Mesenchymal stem cell (in vitro differentiated cells and primary cell): ENCODE data around the gene HPS1.

Source experiments
- DNase-seq: peaks from one replicate; pipeline ENCODE4 v3.0.0-alpha.2; 2013
- H2AFZ ChIP-seq: one replicate; pipeline ENCODE4 v1.6.1; 2013; ENCODE audit warnings: low read depth, mild to moderate bottlenecking, control low read depth, inconsistent platforms, low read length, moderate library complexity
- H2AK5ac ChIP-seq: 2 replicates; pipeline ENCODE4 v1.6.1; 2013; ENCODE audit warnings: low read length, moderate library complexity, mild to moderate bottlenecking, inconsistent platforms; ENCODE audit not compliant: severe bottlenecking
- H2BK120ac ChIP-seq: one replicate; pipeline ENCODE4 v1.6.1; 2013; ENCODE audit warnings: low read depth, mild to moderate bottlenecking, inconsistent platforms, low read length, moderate library complexity
- H2BK12ac ChIP-seq, 2 experiments: one replicate each; pipeline ENCODE4 v1.6.1; 2013; ENCODE audit warnings: inconsistent platforms in 2 of 2, low read length in 2 of 2, mild to moderate bottlenecking in 2 of 2, moderate library complexity in 2 of 2, control low read depth in 1 of 2
- H2BK15ac ChIP-seq: one replicate; pipeline ENCODE4 v1.6.1; 2013; ENCODE audit warnings: mild to moderate bottlenecking, low read depth, inconsistent platforms; ENCODE audit not compliant: poor library complexity, severe bottlenecking
- H2BK5ac ChIP-seq: 2 replicates; pipeline ENCODE4 v1.6.1; 2013; ENCODE audit warnings: low read depth, mild to moderate bottlenecking, low read length, control low read depth, inconsistent platforms; ENCODE audit not compliant: poor library complexity, severe bottlenecking
- H3K14ac ChIP-seq, 2 experiments: one replicate each; pipeline ENCODE4 v1.6.1; 2013; ENCODE audit warnings: inconsistent platforms in 2 of 2, low read length in 2 of 2, control low read depth in 1 of 2, mild to moderate bottlenecking in 1 of 2, moderate library complexity in 1 of 2
- H3K18ac ChIP-seq, 2 experiments: one replicate each; pipeline ENCODE4 v1.6.1; 2013; ENCODE audit warnings: inconsistent platforms in 2 of 2, low read length in 2 of 2, control low read depth in 1 of 2, low read depth in 1 of 2, mild to moderate bottlenecking in 1 of 2
- H3K23ac ChIP-seq, 2 experiments: one replicate each; pipeline ENCODE4 v1.6.1; 2013; ENCODE audit warnings: inconsistent platforms in 2 of 2, low read length in 2 of 2, mild to moderate bottlenecking in 2 of 2, moderate library complexity in 2 of 2, control low read depth in 1 of 2
- H3K27ac ChIP-seq: 2 replicates; pipeline ENCODE4 v1.5.1; 2013; ENCODE audit warnings: mild to moderate bottlenecking, moderate library complexity, low read length, control low read depth, inconsistent platforms; ENCODE audit not compliant: poor library complexity, severe bottlenecking
- H3K27me3 ChIP-seq, 2 experiments: 2 replicates each; pipeline versions ENCODE4 v1.6.1 to v1.7.0; 2013; ENCODE audit warnings: low read length in 2 of 2, mild to moderate bottlenecking in 2 of 2, moderate library complexity in 2 of 2, control low read depth in 1 of 2, inconsistent platforms in 1 of 2; ENCODE audit not compliant: control insufficient read depth in 1 of 2, insufficient read depth in 1 of 2
- H3K36me3 ChIP-seq, 2 experiments: 2 replicates each; pipeline versions ENCODE4 v1.6.1 to v1.7.0; 2013; ENCODE audit warnings: low read length in 2 of 2, control low read depth in 1 of 2, inconsistent platforms in 1 of 2, low read depth in 1 of 2, mild to moderate bottlenecking in 1 of 2; ENCODE audit not compliant: insufficient read depth in 2 of 2, control insufficient read depth in 1 of 2
- H3K4ac ChIP-seq, 2 experiments: one replicate each; pipeline ENCODE4 v1.6.1; 2013; ENCODE audit warnings: inconsistent platforms in 2 of 2, low read length in 2 of 2, mild to moderate bottlenecking in 2 of 2, moderate library complexity in 2 of 2, control low read depth in 1 of 2, low read depth in 1 of 2
- H3K4me1 ChIP-seq: 2 replicates; pipeline ENCODE4 v1.6.1; 2013; ENCODE audit warnings: low read depth, low read length, control low read depth; ENCODE audit not compliant: control insufficient read depth, insufficient read depth
- H3K4me2 ChIP-seq: 2 replicates; pipeline ENCODE4 v1.6.1; 2013; ENCODE audit warnings: low read length, mild to moderate bottlenecking, inconsistent platforms; ENCODE audit not compliant: poor library complexity, severe bottlenecking
- H3K4me3 ChIP-seq, 2 experiments: 2 replicates each; pipeline versions ENCODE4 v1.5.1 to v1.7.0; 2013; ENCODE audit warnings: low read length in 2 of 2, mild to moderate bottlenecking in 2 of 2, control low read depth in 1 of 2, low read depth in 1 of 2; ENCODE audit not compliant: insufficient read depth in 1 of 2
- H3K79me1 ChIP-seq: replicated peaks from 2 replicates; pipeline ENCODE4 v1.6.1; 2013; ENCODE audit warnings: mild to moderate bottlenecking, control low read depth, low read length, inconsistent platforms; ENCODE audit not compliant: poor library complexity, severe bottlenecking
- H3K9ac ChIP-seq: 2 replicates; pipeline ENCODE4 v1.7.0; 2013; ENCODE audit warnings: mild to moderate bottlenecking, low read length, moderate library complexity
- H3K9me3 ChIP-seq: 2 replicates; pipeline ENCODE4 v1.7.0; 2013; ENCODE audit warnings: mild to moderate bottlenecking, low read length; ENCODE audit not compliant: control insufficient read depth
- H4K8ac ChIP-seq: one replicate; pipeline ENCODE4 v1.6.1; 2013; ENCODE audit warnings: inconsistent platforms, mild to moderate bottlenecking, low read length, moderate library complexity
- H4K91ac ChIP-seq: one replicate; pipeline ENCODE4 v1.6.1; 2013; ENCODE audit warnings: mild to moderate bottlenecking, low read length, inconsistent platforms
- WGBS: methylation state at CpG from one replicate; pipeline ENCODE4 v1.1.7; 2013; ENCODE audit warnings: mixed read lengths; 5-methylcytosine and 5-hydroxymethylcytosine counted together

Gene HPS1

DNA sequence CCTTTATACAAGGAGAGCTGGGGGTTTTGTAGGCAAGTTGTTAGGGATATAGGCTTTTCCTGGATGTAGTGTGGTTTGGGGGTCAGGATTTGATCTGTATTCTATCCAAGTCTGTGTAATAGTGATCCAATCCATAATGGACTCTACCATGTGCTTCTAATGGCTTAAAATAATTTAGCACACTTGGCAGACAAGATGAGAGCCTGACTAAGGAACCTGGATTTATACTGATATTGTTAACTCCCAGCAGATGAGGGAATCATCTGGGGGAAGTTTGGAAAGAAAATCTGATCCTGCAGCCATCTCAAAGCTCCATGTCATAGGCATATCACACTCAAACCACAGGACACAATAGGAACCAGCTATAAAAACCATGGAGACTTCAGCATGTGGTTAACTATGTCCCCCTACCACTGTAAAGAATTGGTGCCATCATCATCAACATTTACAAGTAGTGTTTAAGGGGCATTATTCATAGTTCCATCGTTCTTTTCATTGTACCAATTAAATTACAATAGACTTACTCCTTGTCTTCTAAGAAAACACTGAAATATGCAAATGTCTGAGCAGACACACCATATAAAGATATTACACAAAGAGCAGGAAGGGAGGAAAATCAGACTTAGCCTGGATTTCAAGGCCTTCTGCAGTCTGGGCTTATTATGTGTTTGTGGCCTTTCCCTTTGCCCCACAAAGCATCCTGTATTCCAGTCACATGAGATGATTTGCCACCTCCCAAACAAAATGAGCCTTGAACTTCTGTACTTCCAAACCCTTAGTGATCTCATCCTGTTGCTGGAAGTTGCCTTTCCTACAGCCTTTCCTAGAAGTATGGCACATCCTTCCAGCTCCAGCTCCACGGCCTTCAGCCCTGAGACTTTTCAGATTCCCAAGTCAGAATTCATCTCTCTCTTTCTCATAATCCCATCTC lies 22.5 kb upstream of the HPS1 start:
- WGBS: 85% methylated on average over 2 of the region's 2 CpGs
- Histone ChIP-seq H2BK15ac (no peak overlapping the region), H4K91ac (no peak overlapping the region), H3K4me3 (no peak overlapping the region), H2AFZ (no peak overlapping the region), H3K36me3 (no peaks in the 10 kb centered on the region), H3K9ac (no peak overlapping the region), H3K9me3 (no peaks in the 10 kb centered on the region), H3K4me2 (no peak overlapping the region), H3K27me3 (peaks cover 0 to 17% of the 10 kb centered on the region in 2 experiments), H2AK5ac (no peak overlapping the region), H3K4ac (peak overlapping the region in 1 of 2 experiments; percentile 26), H3K23ac (no peak overlapping the region), H2BK120ac (no peak overlapping the region), H3K18ac (peak overlapping the region; percentile 55 to 72), H3K14ac (no peak overlapping the region), H2BK5ac (no peak overlapping the region), H3K4me1 (peaks cover 5% of the 10 kb centered on the region), H3K79me1 (no peaks in the 10 kb centered on the region), H3K27ac (no peak overlapping the region), H2BK12ac (peak overlapping the region in 1 of 2 experiments; percentile 90), H4K8ac (no peak overlapping the region)
- no peak for DNase-seq

DNA sequence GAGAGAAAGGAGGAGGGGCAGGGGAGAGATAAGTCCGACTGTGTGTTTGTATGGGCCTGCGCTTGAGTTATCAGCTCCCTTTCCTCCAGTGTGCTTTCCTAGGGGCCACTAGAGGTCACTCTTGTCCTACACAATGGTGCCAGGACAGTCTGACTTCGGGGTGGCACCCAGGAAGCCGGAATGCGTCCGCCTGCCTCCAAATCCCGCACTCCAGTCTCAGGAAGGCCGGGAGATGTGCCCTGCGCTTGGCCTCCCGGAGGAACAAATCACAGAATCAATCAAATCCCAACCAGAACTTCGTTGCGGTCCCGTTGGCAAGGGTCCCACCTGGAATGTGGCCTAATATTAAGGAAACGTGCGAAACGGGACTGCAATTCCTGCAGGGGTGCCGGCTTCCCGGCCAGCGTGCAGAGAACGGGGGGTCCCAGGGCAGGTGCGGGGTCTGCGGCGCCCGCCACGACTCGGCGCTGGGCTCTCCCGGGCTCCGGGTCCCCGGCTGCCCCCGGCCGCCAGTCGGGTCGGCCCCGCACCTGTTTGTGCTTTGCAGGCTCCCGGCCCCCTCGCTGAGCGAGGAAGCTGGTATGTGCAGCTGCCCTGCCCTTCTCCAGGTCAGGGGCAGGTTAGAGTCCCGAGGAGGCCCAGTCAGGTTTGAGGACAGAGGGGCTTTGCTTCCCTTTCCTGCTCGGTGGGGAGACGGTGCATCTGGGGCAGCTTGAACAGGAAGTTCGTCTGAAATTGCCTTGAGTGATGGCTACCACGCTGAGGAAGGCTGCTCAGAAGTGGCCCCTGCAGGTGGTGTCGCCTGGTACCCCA lies 21.0 kb upstream of the HPS1 start:
- Histone ChIP-seq H3K4me1 (peaks cover 5% of the 10 kb centered on the region), H3K27ac (no peak overlapping the region), H3K9ac (peak overlapping the region; percentile 70), H4K91ac (peak overlapping the region; percentile 44), H3K14ac (no peak overlapping the region), H2BK15ac (peak overlapping the region; percentile 12), H3K23ac (no peak overlapping the region), H2AFZ (no peak overlapping the region), H4K8ac (peak overlapping the region; percentile 65), H3K27me3 (peaks cover 0 to 17% of the 10 kb centered on the region in 2 experiments), H3K4ac (peak overlapping the region; percentile 74 to 88), H2BK12ac (peak overlapping the region; percentile 66 to 88), H2BK5ac (no peak overlapping the region), H3K4me3 (peak overlapping the region in 1 of 2 experiments; percentile 78), H3K79me1 (no peaks in the 10 kb centered on the region), H3K4me2 (peak overlapping the region; percentile 23), H3K18ac (peak overlapping the region; percentile 35 to 63), H2AK5ac (no peak overlapping the region), H2BK120ac (peak overlapping the region; percentile 37), H3K9me3 (no peaks in the 10 kb centered on the region), H3K36me3 (no peaks in the 10 kb centered on the region)
- WGBS: 55% methylated on average over 44 of the region's 44 CpGs
- peak; percentile 84 for DNase-seq

DNA sequence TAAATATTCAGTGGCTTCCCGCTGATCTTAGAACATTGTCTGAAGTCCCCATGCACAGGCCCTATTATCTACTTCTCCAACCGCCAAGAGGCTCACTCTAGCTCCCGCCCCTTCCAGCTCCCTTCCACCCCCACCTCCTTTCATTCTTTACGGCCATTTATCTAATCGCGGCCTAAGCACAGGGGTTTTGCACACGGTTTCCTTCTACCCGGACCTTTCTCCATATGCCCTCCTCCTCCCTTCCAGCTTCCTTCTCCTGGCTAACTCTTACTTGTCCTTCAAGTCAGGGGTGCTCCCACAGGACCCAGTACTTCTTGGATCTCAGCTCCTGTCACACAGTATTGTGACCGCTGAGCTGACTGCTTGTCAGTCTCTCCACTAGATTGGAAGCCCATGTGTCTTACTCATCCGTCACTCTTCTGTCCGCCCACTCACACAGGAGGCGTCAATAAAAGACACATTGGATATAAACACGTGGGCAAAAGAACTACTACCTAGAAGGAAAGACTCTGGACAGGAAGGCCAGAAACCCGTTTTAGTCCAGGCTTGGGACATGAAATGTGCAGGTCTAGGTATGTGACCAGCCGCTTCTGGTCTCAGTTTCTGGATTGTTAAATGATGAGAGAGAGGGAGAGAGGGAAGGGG lies 20.2 kb upstream of the HPS1 start:
- peak overlapping the region in 1 of 2 experiments; percentile 59 for H3K18ac ChIP-seq
- H3K4ac ChIP-seq: peak overlapping the region in 1 of 2 experiments; percentile 63
- no peak overlapping the region for H3K4me2 ChIP-seq
- H2BK120ac ChIP-seq: no peak overlapping the region
- no peaks in the 10 kb centered on the region for H3K79me1 ChIP-seq
- H3K27me3 ChIP-seq: peaks cover 0 to 13% of the 10 kb centered on the region in 2 experiments
- no peak overlapping the region for H2AK5ac ChIP-seq
- no peak overlapping the region for H3K4me3 ChIP-seq
- H3K36me3 ChIP-seq: no peaks in the 10 kb centered on the region
- H2BK15ac ChIP-seq: no peak overlapping the region
- H3K9ac ChIP-seq: peak overlapping the region; percentile 70
- peaks cover 5% of the 10 kb centered on the region for H3K4me1 ChIP-seq
- no peak overlapping the region for H3K23ac ChIP-seq
- H3K9me3 ChIP-seq: no peaks in the 10 kb centered on the region
- H4K8ac ChIP-seq: peak overlapping the region; percentile 65
- no peak overlapping the region for H4K91ac ChIP-seq
- H2AFZ ChIP-seq: no peak overlapping the region
- H2BK12ac ChIP-seq: peak overlapping the region; percentile 34 to 51
- no peak overlapping the region for H3K14ac ChIP-seq
- WGBS: 75% methylated on average over 15 of the region's 15 CpGs
- no peak overlapping the region for H3K27ac ChIP-seq
- no peak for DNase-seq
- H2BK5ac ChIP-seq: no peak overlapping the region
